Measurements from ENCODE around the gene CERKL. TPM values are rescaled to one million over a fixed set of nuclear protein-coding genes. Genes with fewer than 3 reads are reported as not detected.

CERKL gene
- total RNA-seq, 4 donors from 2014 or later, result not detected

GRCh38 chr2:181607629-181608590 is 49.0 kb downstream of the CERKL start:
- ATAC-seq (ENCODE audit: low FRiP score), result no peak
- no peak for TF ChIP-seq CTCF (IDR thresholded peaks at IDR 0.05)
- no peak for DNase-seq (ENCODE audit: low spot score)

GRCh38 chr2:181605889-181606837 is 50.7 kb downstream of the CERKL start:
- DNase-seq (ENCODE audit: low spot score) (no peak), ATAC-seq (ENCODE audit: low FRiP score) (no peak)
- TF ChIP-seq CTCF (IDR thresholded peaks at IDR 0.05), result no peak

GRCh38 chr2:181602017-181602416 is 54.9 kb downstream of the CERKL start:
- DNase-seq (ENCODE audit: low spot score), result no peak

GRCh38 chr2:181596556-181596955 is 60.3 kb downstream of the CERKL start:
- ATAC-seq (ENCODE audit: low FRiP score), result no peak
- no peak for TF ChIP-seq CTCF (IDR thresholded peaks at IDR 0.05)
- DNase-seq (ENCODE audit: low spot score), result no peak

More at GRCh38 chr2:181602017-181602416, 54.9 kb downstream of the CERKL start:
- no peak for TF ChIP-seq CTCF (IDR thresholded peaks at IDR 0.05)
- ATAC-seq (ENCODE audit: low FRiP score), result no peak

GRCh38 chr2:181594322-181594721 is 62.6 kb downstream of the CERKL start:
- ATAC-seq (ENCODE audit: low FRiP score), result no peak
- no peak for DNase-seq (ENCODE audit: low spot score)
- TF ChIP-seq CTCF (IDR thresholded peaks at IDR 0.05), result no peak

GRCh38 chr2:181589779-181590178 is 67.1 kb downstream of the CERKL start:
- DNase-seq (ENCODE audit: low spot score) (no peak), ATAC-seq (ENCODE audit: low FRiP score) (no peak)
- TF ChIP-seq CTCF (IDR thresholded peaks at IDR 0.05), result no peak

Measured in omental fat pad (tissue), 4 donors.